H1 (cell line): Measurements from ENCODE around the gene SCRN1. TPM values are rescaled to one million over a fixed set of nuclear protein-coding genes. Genes with fewer than 3 reads are reported as not detected.
"Not testable (repeated sequence)": the region's sequence is repeated elsewhere in the genome, so short reads cannot be mapped to it uniquely, and the experiment has no call there.

Experiments
- CTCF ChIA-PET: fragments of 300-600 bp; sonication (Branson Sonifier 250); formaldehyde crosslinking; loops from one replicate; lab custom pipeline; 2021; ENCODE audit not compliant: partially characterized antibody; lab: Charles Lee
- POLR2A ChIA-PET: fragments of 300-600 bp; sonication (Branson Sonifier 250); formaldehyde crosslinking; loops from one replicate; lab custom pipeline; 2021; ENCODE audit warnings: inconsistent platforms; ENCODE audit not compliant: partially characterized antibody; lab: Charles Lee
- DNase-seq, 2 experiments: peaks; one replicate each; pipeline versions ENCODE4 v3.0.0 to v3.0.0-alpha.2; 2010 to 2022; ENCODE audit warnings: low spot score in 2 of 2, low read depth in 1 of 2, mixed read lengths in 1 of 2
- FAIRE-seq: peaks from 2 replicates; lab custom pipeline; 2011; peaks lifted over from hg19 to GRCh38; lab: Jason Lieb, UNC
- H2AFZ ChIP-seq: 2 replicates; pipeline ENCODE4 v1.8.1; 2012; ENCODE audit warnings: low read length, inconsistent platforms
- H2AK5ac ChIP-seq: 2 replicates; pipeline ENCODE4 v1.6.1; 2013; ENCODE audit warnings: low read depth, low read length
- H2BK120ac ChIP-seq: replicated peaks from 2 replicates; pipeline ENCODE3; 2013; ENCODE audit warnings: low read depth, low read length, inconsistent platforms
- H2BK12ac ChIP-seq: 2 replicates; pipeline ENCODE4 v1.6.1; 2013; ENCODE audit warnings: low read depth, low read length
- H2BK15ac ChIP-seq: 2 replicates; pipeline ENCODE4 v1.6.1; 2013; ENCODE audit warnings: low read length
- H2BK20ac ChIP-seq: 2 replicates; pipeline ENCODE4 v1.6.1; 2013; ENCODE audit warnings: low read length
- H2BK5ac ChIP-seq: 2 replicates; pipeline ENCODE4 v1.6.1; 2013; ENCODE audit warnings: low read depth, low read length
- H3K14ac ChIP-seq: 2 replicates; pipeline ENCODE4 v1.6.1; 2013; ENCODE audit warnings: inconsistent platforms; ENCODE audit not compliant: insufficient read length
- H3K18ac ChIP-seq: 2 replicates; pipeline ENCODE4 v1.6.1; 2013; ENCODE audit warnings: low read length; ENCODE audit errors: extremely low read depth
- H3K23ac ChIP-seq: 2 replicates; pipeline ENCODE4 v1.6.1; 2013; ENCODE audit warnings: inconsistent platforms; ENCODE audit not compliant: insufficient read length
- H3K23me2 ChIP-seq: 2 replicates; pipeline ENCODE4 v1.6.1; 2013; ENCODE audit warnings: low read depth, low read length
- H3K27ac ChIP-seq: 2 replicates; pipeline ENCODE4 v1.6.1; 2011; ENCODE audit warnings: low read depth, low read length, inconsistent platforms
- H3K27me3 ChIP-seq, 4 experiments: replicated peaks in 1 of 4; 1 replicate in 1 of 4; 2 replicates in 3 of 4; pipeline versions ENCODE4 v1.6.1 to v1.8.1; 2011 to 2013; ENCODE audit warnings: low read length in 3 of 4, mild to moderate bottlenecking in 3 of 4, inconsistent platforms in 2 of 4, mixed read lengths in 2 of 4, moderate library complexity in 1 of 4; ENCODE audit not compliant: control insufficient read depth in 3 of 4, insufficient read depth in 3 of 4; ENCODE audit errors: extremely low read depth in 1 of 4
- H3K36me3 ChIP-seq, 4 experiments: 2 replicates each; pipeline versions ENCODE4 v1.6.1 to v1.8.1; 2011 to 2013; ENCODE audit warnings: mild to moderate bottlenecking in 4 of 4, low read length in 3 of 4, moderate library complexity in 2 of 4, control low read depth in 1 of 4, inconsistent platforms in 1 of 4; ENCODE audit not compliant: insufficient read depth in 4 of 4, control insufficient read depth in 2 of 4
- H3K4ac ChIP-seq: replicated peaks from 2 replicates; pipeline ENCODE3; 2013; ENCODE audit warnings: low read length, low read depth, mixed read lengths, inconsistent platforms; ENCODE audit not compliant: insufficient read length
- H3K4me1 ChIP-seq, 4 experiments: replicated peaks in 1 of 4; 1 replicate in 1 of 4; 2 replicates in 3 of 4; pipeline versions ENCODE4 v1.6.1 to v1.8.1; 2011 to 2013; ENCODE audit warnings: low read length in 3 of 4, inconsistent platforms in 2 of 4, mixed read lengths in 1 of 4; ENCODE audit not compliant: insufficient read depth in 4 of 4, control insufficient read depth in 3 of 4
- H3K4me2 ChIP-seq, 2 experiments: 2 replicates each; pipeline versions ENCODE4 v1.6.1 to v1.8.1; 2011 to 2013; ENCODE audit warnings: low read depth in 2 of 2, low read length in 2 of 2, control low read depth in 1 of 2, inconsistent platforms in 1 of 2, mild to moderate bottlenecking in 1 of 2; ENCODE audit not compliant: insufficient read depth in 1 of 2
- H3K4me3 ChIP-seq, 4 experiments: fragments of 200-600, 300-600 bp in 1 of 4; sonication (generic), shearing (Covaris generic), sonication (Bioruptor Twin) in 1 of 4; 2 replicates each; pipeline versions ENCODE4 v1.5.1 to v1.8.1; 2011 to 2016; ENCODE audit warnings: low read length in 4 of 4, low read depth in 3 of 4, control low read depth in 2 of 4, inconsistent platforms in 2 of 4, mild to moderate bottlenecking in 2 of 4, mixed read lengths in 1 of 4, moderate library complexity in 1 of 4; ENCODE audit not compliant: insufficient read depth in 2 of 4; ENCODE audit errors: extremely low read depth in 1 of 4
- H3K56ac ChIP-seq: replicated peaks from 2 replicates; pipeline ENCODE3; 2013; ENCODE audit warnings: low read depth, mild to moderate bottlenecking, mixed read lengths, low read length, inconsistent platforms; ENCODE audit not compliant: insufficient read length
- H3K79me1 ChIP-seq: 2 replicates; pipeline ENCODE4 v1.6.1; 2013; ENCODE audit warnings: low read depth, low read length, control low read depth
- H3K79me2 ChIP-seq, 2 experiments: 2 replicates each; pipeline versions ENCODE4 v1.6.1 to v1.8.1; 2012 to 2013; ENCODE audit warnings: low read length in 2 of 2, mild to moderate bottlenecking in 2 of 2, inconsistent platforms in 1 of 2; ENCODE audit not compliant: insufficient read depth in 2 of 2, control insufficient read depth in 1 of 2
- H3K9ac ChIP-seq, 4 experiments: replicated peaks in 1 of 4; 1 replicate in 1 of 4; 2 replicates in 3 of 4; pipeline versions ENCODE4 v1.6.1 to v1.8.1; 2011 to 2013; ENCODE audit warnings: low read depth in 3 of 4, low read length in 3 of 4, control low read depth in 2 of 4, mild to moderate bottlenecking in 2 of 4, moderate library complexity in 2 of 4, inconsistent platforms in 1 of 4; ENCODE audit errors: extremely low read depth in 1 of 4
- H3K9me3 ChIP-seq, 2 experiments: 2 replicates each; pipeline versions ENCODE4 v1.6.1 to v1.8.1; 2012 to 2013; ENCODE audit warnings: mild to moderate bottlenecking in 2 of 2, moderate library complexity in 2 of 2, control low read depth in 1 of 2, inconsistent platforms in 1 of 2, low read depth in 1 of 2, low read length in 1 of 2, mixed read lengths in 1 of 2; ENCODE audit not compliant: insufficient read depth in 2 of 2
- H4K20me1 ChIP-seq, 2 experiments: replicated peaks in 1 of 2; 2 replicates each; pipeline versions ENCODE3 to v1.8.1; 2011 to 2013; ENCODE audit warnings: inconsistent platforms in 2 of 2, low read length in 2 of 2, mild to moderate bottlenecking in 1 of 2; ENCODE audit not compliant: insufficient read depth in 2 of 2, control insufficient read depth in 1 of 2
- H4K5ac ChIP-seq: 2 replicates; pipeline ENCODE4 v1.6.1; 2013; ENCODE audit warnings: low read length, low read depth, mixed read lengths, inconsistent platforms; ENCODE audit not compliant: insufficient read length
- H4K8ac ChIP-seq: 2 replicates; pipeline ENCODE4 v1.8.0; 2013; ENCODE audit warnings: mild to moderate bottlenecking, moderate library complexity, low read length, inconsistent platforms; ENCODE audit not compliant: insufficient read depth; ENCODE audit errors: extremely low read depth
- H4K91ac ChIP-seq: replicated peaks from 2 replicates; pipeline ENCODE3; 2013; ENCODE audit warnings: low read length, mixed read lengths, inconsistent platforms; ENCODE audit not compliant: insufficient read length
- WGBS, 2 experiments: shearing (Covaris generic) in 1 of 2; methylation state at CpG; one replicate each; pipeline versions ENCODE4 v1.1.6 to v1.1.7; 2013 to 2015; ENCODE audit warnings: low lambda C conversion rate in 2 of 2, mixed read lengths in 2 of 2, inconsistent platforms in 1 of 2, low coverage in 1 of 2, missing lambda C conversion rate in 1 of 2; ENCODE audit not compliant: insufficient replicate concordance in 2 of 2, insufficient coverage in 1 of 2, insufficient read length in 1 of 2; ENCODE audit errors: extremely low coverage in 1 of 2, missing lambda C conversion rate in 1 of 2; 5-methylcytosine and 5-hydroxymethylcytosine counted together
- polyA plus RNA-seq, 7 experiments: library from polyadenylated mRNA; depleted of rRNA in 3 of 7; stranded (reverse) in 5 of 7; unstranded in 2 of 7; fragments of >200 nt in 5 of 7; fragments of 200-250 nt in 2 of 7; gene quantifications; 1 replicate in 5 of 7; 2 replicates in 1 of 7; 4 replicates in 1 of 7; pipeline versions ENCODE4 v1.2.1 to v1.2.3, GENCODE V29; 2011 to 2013; ENCODE audit warnings: missing spikeins in 2 of 7, mixed read lengths in 2 of 7
- total RNA-seq: library from RNA; stranded (reverse); fragmentation: NEBNext Ultra II Directional; extraction: Animal tissue kit (Norgen Biotek cat#: 25700); gene quantifications from 2 replicates; pipeline ENCODE4 v1.2.1, GENCODE V29; 2021

The SCRN1 gene
- total and polyA plus RNA-seq, 2 of the 8 experiments (the other 6 are each of a cell fraction or from before 2014, with no cell fraction given) = 36.0 to 75.8 TPM

- H3K56ac ChIP-seq, H3K18ac ChIP-seq, H3K9ac ChIP-seq, H2BK15ac ChIP-seq, H3K4me2 ChIP-seq, H4K91ac ChIP-seq, DNase-seq, H3K23ac ChIP-seq, H4K20me1 ChIP-seq, H2BK5ac ChIP-seq, H4K8ac ChIP-seq, H2BK120ac ChIP-seq, H3K4ac ChIP-seq, FAIRE-seq, H2BK20ac ChIP-seq, H4K5ac ChIP-seq, H2AK5ac ChIP-seq, H3K27ac ChIP-seq, H2BK12ac ChIP-seq, H3K14ac ChIP-seq, H3K4me1 ChIP-seq, H3K23me2 ChIP-seq, H3K79me1 ChIP-seq, H2AFZ ChIP-seq, CTCF ChIA-PET, H3K79me2 ChIP-seq, H3K27me3 ChIP-seq, POLR2A ChIA-PET, H3K9me3 ChIP-seq, H3K4me3 ChIP-seq: not testable (repeated sequence)
- H3K36me3 ChIP-seq = peaks cover 5 to 22% (median 15%) of the 10 kb centered on the region in 4 experiments; a peak in 7 of 8 replicates
- WGBS, 2 experiments = 55% methylated on average over 4 of the region's 14 CpGs; no CpG with 5 or more reads in 1 of the 2 experiments
Observed at GRCh38 chr7:29890786-29891185, 98.8 kb downstream of the SCRN1 start.
